HepG2 (cell line): ENCODE measurements around the gene ARHGAP45. TPM values are rescaled to one million over a fixed set of nuclear protein-coding genes. Genes with fewer than 3 reads are reported as not detected.

ENCODE experiments used
- ARID2 ChIP-seq: sonication (generic); formaldehyde crosslinking; IDR thresholded peaks from 2 replicates; pipeline ENCODE4 v1.8.1; 2022; ENCODE audit warnings: mild to moderate bottlenecking, missing genetic modification reagents, borderline replicate concordance
- BRF2 ChIP-seq: sonication (generic); formaldehyde crosslinking; IDR thresholded peaks from 2 replicates; pipeline ENCODE4 v1.8.1; 2022; ENCODE audit warnings: mild to moderate bottlenecking, missing genetic modification reagents
- GFI1 ChIP-seq: sonication (generic); formaldehyde crosslinking; IDR thresholded peaks from 2 replicates; pipeline ENCODE4 v1.5.0; 2020; ENCODE audit warnings: missing genetic modification reagents, mild to moderate bottlenecking, borderline replicate concordance
- HIC2 ChIP-seq: sonication (generic); formaldehyde crosslinking; IDR thresholded peaks from 2 replicates; pipeline ENCODE4 v1.9.0; 2022; ENCODE audit warnings: low read depth, missing genetic modification reagents
- HNF1B ChIP-seq: sonication (generic); formaldehyde crosslinking; IDR thresholded peaks from 2 replicates; pipeline ENCODE4 v1.5.1; 2020; ENCODE audit warnings: mild to moderate bottlenecking, moderate library complexity, missing genetic modification reagents
- MED13 ChIP-seq: sonication (generic); formaldehyde crosslinking; IDR thresholded peaks from 2 replicates; pipeline ENCODE4 v1.5.0; 2020; ENCODE audit warnings: missing genetic modification reagents
- MED8 ChIP-seq: sonication (generic); formaldehyde crosslinking; IDR thresholded peaks from 2 replicates; pipeline ENCODE4 v1.8.1; 2023; ENCODE audit warnings: mild to moderate bottlenecking, missing genetic modification reagents; ENCODE audit not compliant: insufficient replicate concordance
- NFYC ChIP-seq: IDR thresholded peaks from 2 replicates; pipeline ENCODE4 v1.6.1; 2016; ENCODE audit warnings: missing genetic modification reagents, missing compliant biosample characterization
- SKI ChIP-seq: fragments of 450-650 bp; IDR thresholded peaks from one replicate; pipeline ENCODE4 v1.6.1; 2018; ENCODE audit warnings: mild to moderate bottlenecking; ENCODE audit not compliant: partially characterized antibody
- SSRP1 ChIP-seq: IDR thresholded peaks from 2 replicates; pipeline ENCODE4 v1.6.1; 2016; ENCODE audit warnings: control low read depth
- TAF1 ChIP-seq: sonication (generic); formaldehyde crosslinking; IDR thresholded peaks from 2 replicates; pipeline ENCODE4 v1.4.0; 2020; ENCODE audit warnings: missing genetic modification reagents
- TEF ChIP-seq: sonication (generic); formaldehyde crosslinking; IDR thresholded peaks from 2 replicates; pipeline ENCODE4 v1.5.0; 2020; ENCODE audit warnings: missing genetic modification reagents
- TFDP2 ChIP-seq: sonication (generic); formaldehyde crosslinking; IDR thresholded peaks from 2 replicates; pipeline ENCODE4 v1.4.0; 2020; ENCODE audit warnings: missing genetic modification reagents
- U2AF1 ChIP-seq: fragments of 200-400 bp; formaldehyde crosslinking; optimal IDR thresholded peaks from 2 replicates; pipeline ENCODE3; 2017; ENCODE audit warnings: mild to moderate bottlenecking, low read depth, low read length
- ZBTB1 ChIP-seq: sonication (generic); formaldehyde crosslinking; IDR thresholded peaks from 2 replicates; pipeline ENCODE4 v1.4.0; 2020; ENCODE audit warnings: missing genetic modification reagents, borderline replicate concordance
- ZNF3 ChIP-seq: IDR thresholded peaks from 2 replicates; pipeline ENCODE4 v1.7.0; 2017; ENCODE audit warnings: inconsistent platforms
- ZNF33B ChIP-seq: sonication (generic); formaldehyde crosslinking; IDR thresholded peaks from 2 replicates; pipeline ENCODE4 v1.5.1; 2020; ENCODE audit warnings: mild to moderate bottlenecking, missing genetic modification reagents
- ZNF431 ChIP-seq: sonication (generic); formaldehyde crosslinking; IDR thresholded peaks from 2 replicates; pipeline ENCODE4 v1.9.0; 2022; ENCODE audit warnings: missing genetic modification reagents, low read depth, mild to moderate bottlenecking, borderline replicate concordance
- ZNF558 ChIP-seq: sonication (generic); formaldehyde crosslinking; IDR thresholded peaks from 2 replicates; pipeline ENCODE4 v1.9.0; 2022; ENCODE audit warnings: mild to moderate bottlenecking, missing genetic modification reagents, borderline replicate concordance
- ZZZ3 ChIP-seq: sonication (generic); formaldehyde crosslinking; IDR thresholded peaks from 2 replicates; pipeline ENCODE4 v1.4.0; 2020; ENCODE audit warnings: missing genetic modification reagents, mild to moderate bottlenecking, borderline replicate concordance
- polyA plus RNA-seq, 8 experiments: library from polyadenylated mRNA; depleted of rRNA in 3 of 8; stranded (reverse) in 7 of 8; unstranded in 1 of 8; fragments of >200 nt; fragmentation: Illumina TruSeq in 4 of 8; extraction: Trizol in 4 of 8; gene quantifications; 2 replicates each; pipeline versions ENCODE4 v1.2.1 to v1.2.3, GENCODE V29; 2011 to 2016; ENCODE audit warnings: low read depth in 4 of 8, missing spikeins in 1 of 8, mixed read lengths in 1 of 8; ENCODE audit not compliant: insufficient read depth in 1 of 8
- total RNA-seq, 5 experiments: library from RNA; depleted of rRNA; stranded (reverse); fragments of >200 nt; fragmentation: Illumina TruSeq; extraction: Trizol; gene quantifications; 2 replicates each; pipeline ENCODE4 v1.2.3, GENCODE V29; 2016; ENCODE audit warnings: low read depth in 1 of 5

ARHGAP45 gene
- total and polyA plus RNA-seq, 2 of the 13 experiments (the other 11 are each of a cell fraction or from before 2014, with no cell fraction given): 0.84 to 32.0 TPM

- TF ChIP-seq ARID2 (CRISPR knock-in tag): no peak
- TF ChIP-seq ZNF431: no peak
- no peak for TF ChIP-seq HNF1B
- peak; percentile 89 for TF ChIP-seq TFDP2
- no peak for TF ChIP-seq ZBTB1 (CRISPR knock-in tag)
- no peak for TF ChIP-seq TEF
- TF ChIP-seq U2AF1: no peak
- no peak for TF ChIP-seq ZNF3 (CRISPR knock-in tag)
- TF ChIP-seq GFI1 (CRISPR knock-in tag): 0 out of 2 replicates have a peak, but pooled peaks have one; percentile 57
- peak; percentile 40 for TF ChIP-seq MED8 (CRISPR knock-in tag)
- TF ChIP-seq BRF2: peak; percentile 72
- 0 out of 2 replicates have a peak, but pooled peaks have one; percentile 25 for TF ChIP-seq MED13
- no peak for TF ChIP-seq ZNF33B (CRISPR knock-in tag)
- TF ChIP-seq ZNF558 (CRISPR knock-in tag): peak; percentile 45; the same call in 1 of the 2 replicates
- peak; percentile 92 for TF ChIP-seq NFYC (CRISPR knock-in tag)
- TF ChIP-seq SSRP1 (CRISPR knock-in tag): no peak
- no peak for TF ChIP-seq ZZZ3
- TF ChIP-seq HIC2: no peak
- TF ChIP-seq TAF1 (CRISPR knock-in tag): peak; percentile 96
- peak; percentile 30 for TF ChIP-seq SKI
These were observed 36.8 kb downstream of the ARHGAP45 start, which contains the start of gene GPX4 (continued) for GRCh38 chr19:1103708-1104310.
